ENCODE data around the gene LDLRAD4.

GRCh38 chr18:13448335-13448795 lies 229.8 kb downstream of the LDLRAD4 start:
- TF ChIP-seq CTCF (IDR thresholded peaks at IDR 0.05) (no peak), POLR2A (IDR thresholded peaks at IDR 0.05) (no peak)

Data from lower leg skin (tissue), 3 donors.